HFFc6 (cell line): ENCODE results near the gene MDN1. TPM values are rescaled to one million over a fixed set of nuclear protein-coding genes. Genes with fewer than 3 reads are reported as not detected.
A peak's percentile ranks its signal among the peaks of the same experiment; 100 is the strongest.
"Not testable (repeated sequence)": the region's sequence is repeated elsewhere in the genome, so short reads cannot be mapped to it uniquely, and the experiment has no call there.

Source experiments
- DNase-seq: peaks from one replicate; pipeline ENCODE4 v3.0.0-alpha.2; 2018
- H3K27ac Mint-ChIP-seq: 2 replicates; pipeline ENCODE4 v1.8.0; 2020; ENCODE audit warnings: mild to moderate bottlenecking, mixed read lengths
- H3K27me3 Mint-ChIP-seq: 2 replicates; pipeline ENCODE4 v1.8.0; 2021; ENCODE audit warnings: mild to moderate bottlenecking, moderate library complexity, mixed read lengths; ENCODE audit not compliant: insufficient read depth
- H3K36me3 Mint-ChIP-seq: 2 replicates; pipeline ENCODE4 v1.8.0; 2021; ENCODE audit warnings: low read depth, mixed read lengths
- H3K4me1 Mint-ChIP-seq: 2 replicates; pipeline ENCODE4 v1.8.0; 2020; ENCODE audit warnings: low read depth, mixed read lengths
- H3K4me3 Mint-ChIP-seq: 2 replicates; pipeline ENCODE4 v1.8.0; 2020; ENCODE audit warnings: mild to moderate bottlenecking, moderate library complexity, mixed read lengths
- H3K9me3 Mint-ChIP-seq: 2 replicates; pipeline ENCODE4 v1.8.0; 2020; ENCODE audit warnings: mild to moderate bottlenecking, mixed read lengths
- CTCF ChIP-seq: fragments of 200-600 bp; sonication (generic); IDR thresholded peaks from 2 replicates; pipeline ENCODE4 v1.5.0; 2021; ENCODE audit warnings: antibody characterized with exemption, mild to moderate bottlenecking
- total RNA-seq, 6 experiments: library from RNA; stranded (reverse); fragmentation: NEBNext Ultra II Directional; extraction: Animal tissue kit (Norgen Biotek cat#: 25700); gene quantifications; 2 replicates in 1 of 6; 3 replicates in 5 of 6; pipeline ENCODE4 v1.2.3, GENCODE V29; 2021

The MDN1 gene
- total RNA-seq, 6 experiments from 2014 or later, result 17.4 to 25.4 (median 18.4) TPM

GRCh38 chr6:89859744-89860143, 40.1 kb upstream of the MDN1 start:
- Mint-ChIP-seq H3K4me1 (no peaks in the 10 kb centered on the region), H3K9me3 (no peaks in the 10 kb centered on the region), H3K4me3 (no peak overlapping the region), H3K27me3 (no peaks in the 10 kb centered on the region), H3K27ac (no peak overlapping the region), H3K36me3 (peaks cover 40% of the 10 kb centered on the region)
- no peak for TF ChIP-seq CTCF
- DNase-seq, result no peak

- H3K36me3 Mint-ChIP-seq, result peaks cover 39% of the 10 kb centered on the region
- no peak for TF ChIP-seq CTCF
- H3K9me3 Mint-ChIP-seq, result no peaks in the 10 kb centered on the region
- no peak overlapping the region for H3K4me3 Mint-ChIP-seq
- DNase-seq, result no peak
- no peak overlapping the region for H3K27ac Mint-ChIP-seq
- H3K4me1 Mint-ChIP-seq, result peaks cover 4% of the 10 kb centered on the region
- no peaks in the 10 kb centered on the region for H3K27me3 Mint-ChIP-seq
These were observed 38.4 kb upstream of the MDN1 start for GRCh38 chr6:89858041-89858440.

- Mint-ChIP-seq H3K27ac (peak overlapping the region; percentile 48; the same call in 1 of the 2 replicates), H3K4me1 (peaks cover 13% of the 10 kb centered on the region), H3K4me3 (peak overlapping the region; percentile 16; the same call in 1 of the 2 replicates), H3K9me3 (no peaks in the 10 kb centered on the region), H3K27me3 (no peaks in the 10 kb centered on the region; the same call in 1 of the 2 replicates), H3K36me3 (peaks cover 15% of the 10 kb centered on the region; the same call in 1 of the 2 replicates)
- TF ChIP-seq CTCF, result no peak
- DNase-seq, result peak; percentile 57
These were observed 33.5 kb upstream of the MDN1 start for GRCh38 chr6:89853068-89853467.

GRCh38 chr6:89847513-89847912, 27.9 kb upstream of the MDN1 start:
- H3K27ac Mint-ChIP-seq, H3K4me3 Mint-ChIP-seq, H3K27me3 Mint-ChIP-seq, DNase-seq, H3K36me3 Mint-ChIP-seq, H3K9me3 Mint-ChIP-seq: not testable (repeated sequence)
- peaks cover 14% of the 10 kb centered on the region for H3K4me1 Mint-ChIP-seq

- peak overlapping the region; percentile 15 for H3K4me3 Mint-ChIP-seq
- H3K9me3 Mint-ChIP-seq, result no peaks in the 10 kb centered on the region
- no peak for TF ChIP-seq CTCF
- peaks cover 8% of the 10 kb centered on the region for H3K36me3 Mint-ChIP-seq
- H3K27ac Mint-ChIP-seq, result peak overlapping the region; percentile 17; the same call in 1 of the 2 replicates
- no peaks in the 10 kb centered on the region; the same call in 1 of the 2 replicates for H3K27me3 Mint-ChIP-seq
- DNase-seq, result peak; percentile 16
- H3K4me1 Mint-ChIP-seq, result peaks cover 23% of the 10 kb centered on the region
These were observed 23.5 kb upstream of the MDN1 start for GRCh38 chr6:89843070-89843469.

- Mint-ChIP-seq H3K4me1 (peaks cover 23% of the 10 kb centered on the region), H3K9me3 (no peaks in the 10 kb centered on the region), H3K4me3 (no peak overlapping the region), H3K27me3 (no peaks in the 10 kb centered on the region; the same call in 1 of the 2 replicates), H3K36me3 (peaks cover 7% of the 10 kb centered on the region), H3K27ac (peak overlapping the region; percentile 50)
- peak; percentile 11 for DNase-seq
- TF ChIP-seq CTCF, result no peak
These were observed 22.6 kb upstream of the MDN1 start for GRCh38 chr6:89842228-89842627.
